Body of pancreas (tissue), 4 donors: Measurements from ENCODE around the gene PODXL. TPM values are rescaled to one million over a fixed set of nuclear protein-coding genes. Genes with fewer than 3 reads are reported as not detected.

Experiments
- ATAC-seq: fragments of 150-250 bp; one replicate; pipeline ENCODE4 v1.9.1; 2016
- DNase-seq, 4 donors: peaks; one replicate each; pipeline ENCODE4 v3.0.0-alpha.2; 2019
- H3K27ac ChIP-seq, 4 donors: fragments of 200-600 bp; sonication (generic); 1 replicate in 3 of 4; 2 replicates in 1 of 4; pipeline versions ENCODE4 v1.5.1 to v1.6.1; 2016 to 2019; ENCODE audit warnings: mild to moderate bottlenecking in 1 of 4, mixed read lengths in 1 of 4, moderate library complexity in 1 of 4
- H3K27me3 ChIP-seq, 2 donors: fragments of 200-600 bp; sonication (generic); one replicate each; pipeline ENCODE4 v1.6.0; 2016; ENCODE audit warnings: mild to moderate bottlenecking in 1 of 2
- H3K36me3 ChIP-seq, 2 donors: fragments of 200-600 bp; sonication (generic); replicated peaks in 1 of 2; 2 replicates each; pipeline ENCODE4 v1.5.1; 2016; ENCODE audit warnings: low read depth in 2 of 2; ENCODE audit not compliant: insufficient read depth in 1 of 2
- H3K4me1 ChIP-seq: fragments of 200-600 bp; sonication (generic); one replicate; pipeline ENCODE4 v1.6.0; 2016
- H3K4me3 ChIP-seq, 2 donors: fragments of 200-600 bp; sonication (generic); 1 replicate in 1 of 2; 2 replicates in 1 of 2; pipeline ENCODE4 v1.5.1; 2016 to 2019
- H3K9me3 ChIP-seq, 3 donors: fragments of 200-600 bp; sonication (generic); 1 replicate in 2 of 3; 2 replicates in 1 of 3; pipeline ENCODE4 v1.5.1; 2016
- CTCF ChIP-seq, 7 experiments: fragments of 450-650 bp in 4 of 7; fragments of 200-600 bp in 3 of 7; sonication (generic) in 3 of 7; IDR thresholded peaks; one replicate each; pipeline ENCODE4 v1.5.1; 2016 to 2019; ENCODE audit warnings: antibody characterized with exemption in 7 of 7
- POLR2A ChIP-seq, 3 donors: fragments of 450-650 bp; IDR thresholded peaks; one replicate each; pipeline ENCODE4 v1.6.1; 2016; ENCODE audit warnings: antibody characterized with exemption in 3 of 3, mild to moderate bottlenecking in 2 of 3
- whole genome bisulfite sequencing, 2 donors: methylation state at CpG; one replicate each; pipeline ENCODE4 v1.1.5; 2017; 5-methylcytosine and 5-hydroxymethylcytosine counted together
- intact Hi-C: fragments of 100-400 bp; cut with DNase I; formaldehyde crosslinking; loops from one replicate; pipeline ENCODE4 v1.15.1; 2023
- total RNA-seq, 2 donors: library from RNA; depleted of rRNA; stranded (reverse); fragments of >200 nt; gene quantifications; one replicate each; pipeline ENCODE4 v1.1.0, GENCODE V29; 2016

The PODXL gene
- total RNA-seq, 2 donors from 2014 or later, result 36.9 to 106 TPM

DNA sequence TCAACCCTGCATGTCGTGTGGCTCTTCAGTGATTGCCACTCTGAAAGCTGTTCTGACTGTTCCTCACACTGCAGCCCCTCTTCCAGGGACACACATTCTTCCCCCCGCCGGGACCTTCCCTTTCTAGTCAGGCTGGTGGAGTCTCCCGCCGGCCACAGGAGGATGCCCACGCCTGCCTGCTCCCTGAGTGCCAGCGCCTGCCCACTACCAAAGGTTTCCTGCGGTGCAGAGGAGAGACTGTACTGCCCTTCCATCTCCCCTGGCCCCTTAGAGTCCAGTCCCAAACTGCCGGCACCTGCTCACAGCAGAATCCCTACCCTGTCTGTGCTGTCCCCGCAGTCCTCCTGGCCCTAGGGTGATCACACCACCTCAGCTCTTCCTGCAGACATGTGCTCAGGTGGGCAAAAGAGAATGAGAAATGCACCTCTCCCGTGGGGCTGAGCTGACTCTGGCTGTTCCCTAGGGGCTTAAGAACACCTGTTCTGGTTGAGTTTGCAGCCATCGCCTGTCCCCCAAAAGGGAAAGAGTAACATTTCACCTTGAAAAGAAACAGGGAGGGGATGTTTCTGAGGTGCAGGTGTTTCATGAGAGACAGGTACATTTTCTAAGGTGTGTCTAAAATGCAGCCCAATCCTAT, 1.4 kb downstream of the PODXL start:
- no peak for DNase-seq
- H3K4me1 ChIP-seq, result peaks cover 60% of the 10 kb centered on the region
- peak overlapping the region; percentile 51 to 52 for H3K4me3 ChIP-seq
- ATAC-seq, result no peak
- TF ChIP-seq POLR2A (IDR thresholded peaks at IDR 0.05), result no peak
- no peak for TF ChIP-seq CTCF (IDR thresholded peaks at IDR 0.05)
- 31 to 48% methylated on average over 6 to 12 of the region's 12 CpGs for WGBS, 2 donors
- peak overlapping the region in 3 of 4 donors; percentile 34 to 82 (median 70) for H3K27ac ChIP-seq
- intact Hi-C loops, result no loop called here
- H3K9me3 ChIP-seq, result no peaks in the 10 kb centered on the region
- no peaks in the 10 kb centered on the region for H3K36me3 ChIP-seq
- no peaks in the 10 kb centered on the region for H3K27me3 ChIP-seq

DNA sequence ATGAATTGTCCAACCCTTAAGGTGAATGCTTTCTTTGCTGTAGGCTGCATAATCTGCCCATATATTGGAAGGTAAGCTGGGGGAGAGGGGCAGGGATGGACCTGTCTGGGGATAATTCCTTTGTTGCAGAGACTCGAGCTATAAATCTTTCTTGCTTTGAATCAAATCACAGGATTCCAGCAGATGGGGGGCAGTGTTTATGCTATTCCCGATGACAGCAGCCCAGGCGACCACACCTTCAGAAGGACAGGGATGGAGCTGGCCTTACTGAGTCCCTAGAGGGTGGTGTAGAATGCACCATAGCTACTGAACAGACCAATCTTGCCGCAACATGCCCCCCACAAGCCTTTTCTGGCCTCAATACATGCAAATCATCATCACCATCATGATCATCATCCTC, 2.5 kb downstream of the PODXL start:
- DNase-seq (no peak), ATAC-seq (no peak)
- Histone ChIP-seq H3K27ac (peak overlapping the region in 1 of 4 donors; percentile 34), H3K4me3 (no peak overlapping the region), H3K36me3 (no peaks in the 10 kb centered on the region), H3K4me1 (peaks cover 60% of the 10 kb centered on the region), H3K9me3 (no peaks in the 10 kb centered on the region), H3K27me3 (no peaks in the 10 kb centered on the region)
- intact Hi-C loops, result no loop called here
- WGBS, 2 donors, result 48 to 67% methylated on average over 3 to 4 of the region's 4 CpGs
- TF ChIP-seq CTCF (IDR thresholded peaks at IDR 0.05), result no peak
- no peak for TF ChIP-seq POLR2A (IDR thresholded peaks at IDR 0.05)

- ATAC-seq, result no peak
- intact Hi-C loops, result no loop called here
- 71% methylated on average over 6 of the region's 6 CpGs; no CpG with 5 or more reads in 1 of the 2 donors for WGBS, 2 donors
- H3K4me1 ChIP-seq, result peaks cover 43% of the 10 kb centered on the region
- no peak for TF ChIP-seq POLR2A (IDR thresholded peaks at IDR 0.05)
- TF ChIP-seq CTCF (IDR thresholded peaks at IDR 0.05), result no peak
- no peak for DNase-seq
- H3K4me3 ChIP-seq, result no peak overlapping the region
- peak overlapping the region in 2 of 4 donors; percentile 19 to 28 for H3K27ac ChIP-seq
- H3K9me3 ChIP-seq, result no peaks in the 10 kb centered on the region
- no peaks in the 10 kb centered on the region for H3K27me3 ChIP-seq
- no peaks in the 10 kb centered on the region for H3K36me3 ChIP-seq
These were observed 4.4 kb downstream of the PODXL start for GRCh38 chr7:131552053-131552452.

- intact Hi-C loops, result no loop called here
- H3K9me3 ChIP-seq, result no peaks in the 10 kb centered on the region
- H3K27me3 ChIP-seq, result no peaks in the 10 kb centered on the region
- WGBS, 2 donors, result 72 to 76% methylated on average over 5 of the region's 5 CpGs
- TF ChIP-seq CTCF (IDR thresholded peaks at IDR 0.05), result no peak
- TF ChIP-seq POLR2A (IDR thresholded peaks at IDR 0.05), result no peak
- ATAC-seq (no peak), DNase-seq (no peak)
- no peaks in the 10 kb centered on the region for H3K36me3 ChIP-seq
- peak overlapping the region in 1 of 4 donors; percentile 16 for H3K27ac ChIP-seq
- H3K4me1 ChIP-seq, result peaks cover 51% of the 10 kb centered on the region
- H3K4me3 ChIP-seq, result no peak overlapping the region
These were observed 5.6 kb downstream of the PODXL start for GRCh38 chr7:131550846-131551245.

DNA sequence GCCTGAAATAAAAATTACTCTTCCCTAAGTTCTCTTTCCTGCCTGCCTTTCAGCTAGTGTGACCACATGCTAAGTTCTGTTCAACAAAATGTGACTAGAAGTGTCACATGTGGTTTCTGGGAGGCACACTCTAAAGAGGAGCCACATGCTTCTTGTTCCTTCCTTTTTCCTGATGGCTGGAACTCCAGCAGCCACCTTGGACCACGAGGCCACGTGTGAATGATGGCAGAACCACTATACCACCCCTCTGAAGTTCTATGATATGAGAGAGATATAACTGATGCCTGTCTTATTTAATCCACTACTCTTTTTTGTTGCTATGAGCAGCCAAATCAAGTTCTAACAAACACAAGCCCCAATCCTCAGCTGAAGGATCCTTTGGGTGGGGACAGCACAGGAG, 8.1 kb downstream of the PODXL start:
- peak overlapping the region in 1 of 4 donors; percentile 10 for H3K27ac ChIP-seq
- DNase-seq, result no peak
- H3K4me1 ChIP-seq, result peaks cover 63% of the 10 kb centered on the region
- H3K27me3 ChIP-seq, result no peaks in the 10 kb centered on the region
- no peak for TF ChIP-seq POLR2A (IDR thresholded peaks at IDR 0.05)
- TF ChIP-seq CTCF (IDR thresholded peaks at IDR 0.05), result no peak
- H3K9me3 ChIP-seq, result no peaks in the 10 kb centered on the region
- intact Hi-C loops, result no loop called here
- no peaks in the 10 kb centered on the region for H3K36me3 ChIP-seq
- WGBS, 2 donors, result 78 to 86% methylated on average over 2 of the region's 2 CpGs
- H3K4me3 ChIP-seq, result no peak overlapping the region
- ATAC-seq, result no peak
